Glutamatergic neuron (in vitro differentiated cells): ENCODE measurements around the gene CASKIN1. TPM values are rescaled to one million over a fixed set of nuclear protein-coding genes. Genes with fewer than 3 reads are reported as not detected.

Experiments
- DNase-seq: peaks from one replicate; pipeline ENCODE4 v3.0.0; 2022
- H3K27ac Mint-ChIP-seq: one replicate; pipeline ENCODE4 v1.8.0; 2020; ENCODE audit warnings: mild to moderate bottlenecking, mixed read lengths, inconsistent platforms; ENCODE audit not compliant: unreplicated experiment
- H3K27me3 Mint-ChIP-seq: one replicate; pipeline ENCODE4 v1.8.0; 2020; ENCODE audit warnings: mild to moderate bottlenecking, moderate library complexity, mixed read lengths, inconsistent platforms; ENCODE audit not compliant: unreplicated experiment
- H3K36me3 Mint-ChIP-seq: one replicate; pipeline ENCODE4 v1.8.0; 2020; ENCODE audit warnings: mild to moderate bottlenecking, mixed read lengths, inconsistent platforms; ENCODE audit not compliant: unreplicated experiment
- H3K4me1 Mint-ChIP-seq: one replicate; pipeline ENCODE4 v1.8.0; 2020; ENCODE audit warnings: mild to moderate bottlenecking, low read depth, mixed read lengths, inconsistent platforms; ENCODE audit not compliant: unreplicated experiment
- H3K4me3 Mint-ChIP-seq: one replicate; pipeline ENCODE4 v1.8.0; 2020; ENCODE audit warnings: mild to moderate bottlenecking, mixed read lengths, inconsistent platforms; ENCODE audit not compliant: unreplicated experiment
- H3K9me3 Mint-ChIP-seq: one replicate; pipeline ENCODE4 v1.8.0; 2020; ENCODE audit warnings: mild to moderate bottlenecking, moderate library complexity, mixed read lengths, inconsistent platforms; ENCODE audit not compliant: unreplicated experiment
- long read RNA-seq: library from polyadenylated mRNA; unstranded; transcript quantifications from one replicate; pipeline ENCODE4 v2.0.0, GENCODE V29; 2020; ENCODE audit not compliant: unreplicated experiment
- total RNA-seq: library from RNA; stranded (reverse); fragmentation: NEBNext Ultra II Directional; extraction: Animal tissue kit (Norgen Biotek cat#: 25700); gene quantifications from one replicate; pipeline ENCODE4 v1.2.1, GENCODE V29; 2021; ENCODE audit not compliant: unreplicated experiment
- TF ChIP-seq, protein P1 (sequence below): fragments of 200-600 bp; sonication (generic); IDR thresholded peaks from one replicate; pipeline ENCODE4 v1.5.0; 2021; ENCODE audit not compliant: partially characterized antibody, unreplicated experiment

Gene CASKIN1, protein sequence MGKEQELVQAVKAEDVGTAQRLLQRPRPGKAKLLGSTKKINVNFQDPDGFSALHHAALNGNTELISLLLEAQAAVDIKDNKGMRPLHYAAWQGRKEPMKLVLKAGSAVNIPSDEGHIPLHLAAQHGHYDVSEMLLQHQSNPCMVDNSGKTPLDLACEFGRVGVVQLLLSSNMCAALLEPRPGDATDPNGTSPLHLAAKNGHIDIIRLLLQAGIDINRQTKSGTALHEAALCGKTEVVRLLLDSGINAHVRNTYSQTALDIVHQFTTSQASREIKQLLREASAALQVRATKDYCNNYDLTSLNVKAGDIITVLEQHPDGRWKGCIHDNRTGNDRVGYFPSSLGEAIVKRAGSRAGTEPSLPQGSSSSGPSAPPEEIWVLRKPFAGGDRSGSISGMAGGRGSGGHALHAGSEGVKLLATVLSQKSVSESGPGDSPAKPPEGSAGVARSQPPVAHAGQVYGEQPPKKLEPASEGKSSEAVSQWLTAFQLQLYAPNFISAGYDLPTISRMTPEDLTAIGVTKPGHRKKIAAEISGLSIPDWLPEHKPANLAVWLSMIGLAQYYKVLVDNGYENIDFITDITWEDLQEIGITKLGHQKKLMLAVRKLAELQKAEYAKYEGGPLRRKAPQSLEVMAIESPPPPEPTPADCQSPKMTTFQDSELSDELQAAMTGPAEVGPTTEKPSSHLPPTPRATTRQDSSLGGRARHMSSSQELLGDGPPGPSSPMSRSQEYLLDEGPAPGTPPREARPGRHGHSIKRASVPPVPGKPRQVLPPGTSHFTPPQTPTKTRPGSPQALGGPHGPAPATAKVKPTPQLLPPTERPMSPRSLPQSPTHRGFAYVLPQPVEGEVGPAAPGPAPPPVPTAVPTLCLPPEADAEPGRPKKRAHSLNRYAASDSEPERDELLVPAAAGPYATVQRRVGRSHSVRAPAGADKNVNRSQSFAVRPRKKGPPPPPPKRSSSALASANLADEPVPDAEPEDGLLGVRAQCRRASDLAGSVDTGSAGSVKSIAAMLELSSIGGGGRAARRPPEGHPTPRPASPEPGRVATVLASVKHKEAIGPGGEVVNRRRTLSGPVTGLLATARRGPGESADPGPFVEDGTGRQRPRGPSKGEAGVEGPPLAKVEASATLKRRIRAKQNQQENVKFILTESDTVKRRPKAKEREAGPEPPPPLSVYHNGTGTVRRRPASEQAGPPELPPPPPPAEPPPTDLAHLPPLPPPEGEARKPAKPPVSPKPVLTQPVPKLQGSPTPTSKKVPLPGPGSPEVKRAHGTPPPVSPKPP (N-terminal part only)
- total RNA-seq: 31.6 TPM
- long read RNA-seq, partial matches to known transcripts: 0 of 2 reads
- long read RNA-seq, other reads (novel, unspliced or antisense): 2 of 2 reads

DNA sequence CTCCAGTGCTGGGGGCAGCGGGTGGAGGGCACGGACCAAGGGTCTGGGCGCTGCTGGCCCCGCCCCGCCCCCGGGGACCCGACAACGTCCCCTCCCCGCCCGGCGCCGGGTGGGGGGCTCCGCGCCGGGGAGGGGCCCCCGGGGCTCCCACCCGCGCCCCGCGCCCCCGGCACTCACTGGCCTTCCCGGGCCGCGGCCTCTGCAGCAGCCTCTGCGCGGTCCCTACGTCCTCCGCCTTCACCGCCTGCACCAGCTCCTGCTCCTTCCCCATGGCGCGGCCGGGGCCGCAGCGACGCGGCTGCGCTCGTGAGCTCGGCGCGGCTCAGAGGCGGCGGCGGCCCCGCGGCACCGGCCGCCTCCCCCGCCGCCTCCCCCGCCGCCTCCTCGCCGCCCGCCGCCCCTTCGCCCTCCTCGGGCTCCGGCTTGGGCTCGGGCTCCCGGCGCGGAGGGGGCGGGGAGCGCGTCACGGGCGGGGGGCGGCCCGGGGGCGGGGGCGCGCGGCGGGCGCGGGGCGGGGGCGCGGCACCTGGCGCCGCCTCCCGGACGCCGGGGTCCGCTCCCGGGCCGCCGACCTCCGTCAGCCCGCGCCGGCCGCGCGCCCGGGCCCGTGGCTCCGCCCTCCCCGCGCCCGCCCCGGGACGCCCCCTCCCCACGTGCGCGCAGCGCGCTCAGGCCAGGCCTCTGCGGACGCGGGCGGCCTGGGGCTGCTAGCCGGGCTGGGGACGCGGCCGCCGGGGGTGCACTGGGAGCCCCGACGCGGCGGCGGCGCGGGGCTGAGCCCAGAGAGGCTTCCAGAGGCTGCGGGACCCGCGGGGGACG, at the start of gene CASKIN1:
TSS of gene CASKIN1 (minus strand) at position 444 of the 819 bp plus-strand sequence. CDS start at position 271, 173 bp downstream.
- peaks cover 24% of the 10 kb centered on the region for H3K27me3 Mint-ChIP-seq
- H3K4me3 Mint-ChIP-seq: peak within 1 kb of the TSS; percentile 59
- no peaks in the 10 kb centered on the region for H3K4me1 Mint-ChIP-seq
- peaks cover 3% of the 10 kb centered on the region for H3K9me3 Mint-ChIP-seq
- DNase-seq: peak; percentile 58
- peaks cover 5% of the 10 kb centered on the region for H3K36me3 Mint-ChIP-seq
- no peak within 1 kb of the TSS for H3K27ac Mint-ChIP-seq
- TF ChIP-seq, protein P1, sequence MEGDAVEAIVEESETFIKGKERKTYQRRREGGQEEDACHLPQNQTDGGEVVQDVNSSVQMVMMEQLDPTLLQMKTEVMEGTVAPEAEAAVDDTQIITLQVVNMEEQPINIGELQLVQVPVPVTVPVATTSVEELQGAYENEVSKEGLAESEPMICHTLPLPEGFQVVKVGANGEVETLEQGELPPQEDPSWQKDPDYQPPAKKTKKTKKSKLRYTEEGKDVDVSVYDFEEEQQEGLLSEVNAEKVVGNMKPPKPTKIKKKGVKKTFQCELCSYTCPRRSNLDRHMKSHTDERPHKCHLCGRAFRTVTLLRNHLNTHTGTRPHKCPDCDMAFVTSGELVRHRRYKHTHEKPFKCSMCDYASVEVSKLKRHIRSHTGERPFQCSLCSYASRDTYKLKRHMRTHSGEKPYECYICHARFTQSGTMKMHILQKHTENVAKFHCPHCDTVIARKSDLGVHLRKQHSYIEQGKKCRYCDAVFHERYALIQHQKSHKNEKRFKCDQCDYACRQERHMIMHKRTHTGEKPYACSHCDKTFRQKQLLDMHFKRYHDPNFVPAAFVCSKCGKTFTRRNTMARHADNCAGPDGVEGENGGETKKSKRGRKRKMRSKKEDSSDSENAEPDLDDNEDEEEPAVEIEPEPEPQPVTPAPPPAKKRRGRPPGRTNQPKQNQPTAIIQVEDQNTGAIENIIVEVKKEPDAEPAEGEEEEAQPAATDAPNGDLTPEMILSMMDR: no peak

DNA sequence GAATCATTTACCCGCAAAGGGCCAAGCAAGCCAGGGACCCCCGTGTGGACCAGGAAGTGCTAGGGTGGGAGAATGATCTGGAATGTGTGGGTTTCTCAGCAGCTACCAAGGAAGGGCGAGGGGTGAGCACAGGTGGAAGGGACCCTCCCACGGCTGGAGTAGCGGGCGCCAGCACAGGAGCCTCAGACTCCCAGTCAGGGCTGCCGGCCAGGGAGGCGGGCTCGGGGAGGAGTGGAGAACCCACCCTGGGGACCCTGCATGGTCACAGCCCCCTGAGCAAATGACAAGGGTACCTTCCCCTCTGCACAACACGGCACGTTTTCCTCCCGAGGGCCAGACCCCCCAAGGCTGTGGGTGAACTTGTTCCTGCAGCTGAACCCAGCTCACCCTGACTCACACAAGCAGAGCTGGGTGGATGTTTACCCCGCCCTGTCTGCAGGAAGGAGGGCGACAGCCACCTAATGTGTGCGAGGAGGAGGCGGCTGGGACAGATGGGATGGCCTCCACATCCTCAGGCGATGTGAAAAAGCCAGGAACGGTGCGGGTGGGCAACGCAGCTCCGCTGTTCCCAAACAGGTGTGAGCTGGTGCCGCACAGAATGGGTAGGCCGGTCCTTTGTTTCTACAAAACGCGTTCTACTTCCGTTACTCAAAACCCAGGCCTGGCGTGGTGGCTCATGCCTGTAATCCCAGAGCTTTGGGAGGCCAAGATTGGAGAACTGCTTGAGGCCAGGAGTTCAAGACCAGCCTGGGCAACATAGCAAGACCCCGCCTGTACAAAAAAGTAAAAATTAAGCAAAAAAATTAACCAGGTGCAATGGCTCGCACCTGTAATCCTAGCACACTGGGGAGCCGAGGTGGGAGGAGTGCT, 48.8 kb upstream of the CASKIN1 start:
- TF ChIP-seq, protein P1: no peak
- H3K36me3 Mint-ChIP-seq: no peaks in the 10 kb centered on the region
- H3K27me3 Mint-ChIP-seq: no peaks in the 10 kb centered on the region
- H3K9me3 Mint-ChIP-seq: peaks cover 5% of the 10 kb centered on the region
- no peak overlapping the region for H3K27ac Mint-ChIP-seq
- no peak for DNase-seq
- H3K4me1 Mint-ChIP-seq: no peaks in the 10 kb centered on the region
- H3K4me3 Mint-ChIP-seq: no peak overlapping the region

DNA sequence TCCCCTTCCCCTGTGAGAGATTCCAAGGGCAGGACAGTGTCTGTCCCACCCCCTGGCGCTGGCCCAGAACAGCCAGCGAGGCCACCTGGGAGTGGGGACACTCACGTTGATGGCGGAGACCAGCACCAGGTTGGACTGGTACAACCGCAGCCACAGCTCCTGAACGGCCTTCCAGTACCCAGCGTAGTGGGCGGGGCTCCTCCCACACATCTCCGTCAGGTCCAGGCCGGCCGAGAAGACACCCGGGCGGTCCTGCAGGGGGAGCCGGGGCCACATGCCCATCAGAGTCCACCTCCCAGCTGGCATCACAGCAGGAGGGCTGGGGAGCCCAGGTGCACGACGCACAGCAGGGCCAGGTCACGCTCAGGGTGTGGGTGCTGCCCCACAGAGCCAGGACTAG, 47.9 kb upstream of the CASKIN1 start:
- Mint-ChIP-seq H3K9me3 (peaks cover 5% of the 10 kb centered on the region), H3K27me3 (no peaks in the 10 kb centered on the region), H3K4me3 (no peak overlapping the region), H3K36me3 (no peaks in the 10 kb centered on the region), H3K27ac (no peak overlapping the region), H3K4me1 (no peaks in the 10 kb centered on the region)
- DNase-seq: no peak
- TF ChIP-seq, protein P1: no peak

DNA sequence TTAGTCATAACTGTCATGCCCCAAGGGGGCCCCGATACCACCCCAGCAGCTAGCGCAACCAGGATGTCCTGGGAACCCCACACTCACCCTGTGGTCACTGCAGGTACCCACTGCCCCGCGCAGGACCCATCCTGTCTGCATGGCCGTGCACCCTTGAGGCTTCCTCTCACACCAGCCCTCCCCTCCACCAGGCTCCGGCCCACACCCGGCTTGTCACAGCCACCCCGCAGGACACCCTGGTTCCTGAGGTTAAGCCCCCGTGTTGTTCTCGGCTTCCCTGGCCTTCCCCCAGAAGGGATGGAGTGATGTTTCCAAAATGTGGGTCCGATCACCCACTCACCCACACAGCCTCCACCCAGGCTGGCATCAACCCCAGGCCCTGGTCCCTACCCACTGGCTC, 47.4 kb upstream of the CASKIN1 start:
- no peak overlapping the region for H3K27ac Mint-ChIP-seq
- no peak overlapping the region for H3K4me3 Mint-ChIP-seq
- H3K9me3 Mint-ChIP-seq: peaks cover 5% of the 10 kb centered on the region
- H3K36me3 Mint-ChIP-seq: no peaks in the 10 kb centered on the region
- TF ChIP-seq, protein P1: no peak
- no peaks in the 10 kb centered on the region for H3K27me3 Mint-ChIP-seq
- H3K4me1 Mint-ChIP-seq: no peaks in the 10 kb centered on the region
- DNase-seq: no peak
